NCI-H2107 treated with DMSO at 0.1 percent for 48 hours (cell line): ENCODE measurements around the gene FABP2.
"Not testable (repeated sequence)": the region's sequence is repeated elsewhere in the genome, so short reads cannot be mapped to it uniquely, and the experiment has no call there.

ENCODE experiments used
- DNase-seq: peaks from one replicate; lab custom pipeline; 2025; ENCODE audit not compliant: unreplicated experiment; lab: John Stamatoyannopoulos, UW

Gene FABP2

GRCh38 chr4:119321921-119322687 lies at the start of gene FABP2:
FABP2 (minus strand) TSS chr4:119322138; CDS start chr4:119322102, 36 bp downstream.
- no peak for DNase-seq

- DNase-seq: not testable (repeated sequence)
Observed at GRCh38 chr4:119370951-119371683, 49.2 kb upstream of the FABP2 start.

DNA sequence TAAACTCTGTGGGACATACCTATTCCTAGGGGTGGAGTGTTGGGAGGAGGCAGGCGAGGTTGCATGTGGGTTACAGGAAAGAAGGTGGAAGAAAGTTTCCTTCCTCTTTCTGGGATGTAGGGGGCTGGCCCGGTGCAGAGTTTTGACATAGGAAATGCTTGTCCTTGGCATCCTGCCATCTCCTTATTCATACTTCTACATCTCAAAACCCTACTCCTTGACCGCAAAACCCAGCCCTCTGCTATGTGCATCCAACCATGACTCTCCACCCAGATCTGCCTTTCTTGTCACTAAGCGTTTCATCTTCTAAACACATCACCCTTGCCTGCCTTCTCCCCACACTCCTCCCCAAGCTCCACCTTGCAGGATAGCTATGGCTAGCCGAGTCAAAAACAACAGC lies 48.5 kb upstream of the FABP2 start:
- DNase-seq: peak; percentile 1

DNA sequence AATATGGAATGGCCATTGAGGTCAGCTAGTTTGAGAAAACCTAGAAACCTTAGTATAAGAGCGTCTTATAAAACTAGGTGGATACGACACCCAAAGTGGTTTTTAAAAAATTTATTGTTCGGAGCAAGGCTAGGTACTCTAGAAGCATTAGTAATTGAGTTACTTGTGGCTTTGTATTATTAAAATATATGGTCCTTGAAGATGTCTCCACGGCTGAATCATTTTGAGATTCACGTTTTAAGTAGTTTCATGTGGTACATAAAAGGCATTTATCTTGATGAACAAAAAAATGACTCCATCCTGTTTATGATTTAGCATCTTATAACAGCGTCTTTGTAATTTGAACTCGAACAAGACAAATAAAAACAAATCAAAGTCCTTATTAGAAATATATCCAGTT lies 44.9 kb upstream of the FABP2 start:
- not testable (repeated sequence) for DNase-seq

DNA sequence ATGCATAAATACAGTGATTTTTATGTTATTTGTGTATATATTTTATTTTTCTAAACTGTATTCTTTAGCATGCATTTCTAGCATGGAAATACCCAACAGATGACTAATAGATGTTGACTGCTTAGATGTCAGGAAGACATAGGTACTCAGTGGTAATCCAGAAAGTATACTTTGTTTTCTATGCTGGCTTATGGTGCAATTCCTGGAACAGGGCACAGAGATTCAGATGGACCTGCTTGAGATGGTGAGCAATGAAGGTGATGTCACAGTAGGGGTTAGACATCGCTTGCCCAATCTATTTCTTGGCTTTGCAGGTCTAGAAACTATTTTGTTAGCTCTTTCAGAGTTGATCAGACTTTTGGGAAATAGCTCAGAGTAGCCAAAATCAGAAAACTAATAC lies 42.3 kb upstream of the FABP2 start:
- DNase-seq: not testable (repeated sequence)

GRCh38 chr4:119363372-119363771 lies 41.4 kb upstream of the FABP2 start:
- DNase-seq: not testable (repeated sequence)

GRCh38 chr4:119362413-119362812 lies 40.5 kb upstream of the FABP2 start:
- DNase-seq: not testable (repeated sequence)

DNA sequence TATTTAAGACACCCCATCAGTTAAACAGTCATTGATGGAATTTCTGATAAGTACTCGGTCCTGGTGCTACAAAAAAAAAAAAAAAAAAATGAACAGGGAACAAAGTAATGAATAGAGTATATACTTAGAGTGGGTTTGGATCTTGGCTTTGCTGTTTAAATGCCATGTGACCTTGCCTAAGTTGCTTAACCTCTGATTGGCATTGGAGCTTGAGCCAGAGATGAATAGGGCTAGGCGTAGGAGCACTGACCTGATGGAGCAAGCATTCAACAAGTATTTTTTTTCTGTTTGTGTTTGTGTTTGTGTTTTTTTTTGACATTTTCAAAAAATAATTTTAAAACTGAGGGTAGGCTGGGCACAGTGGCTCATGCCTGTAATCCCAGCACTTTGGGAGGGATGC lies 37.9 kb upstream of the FABP2 start:
- DNase-seq: not testable (repeated sequence)

DNA sequence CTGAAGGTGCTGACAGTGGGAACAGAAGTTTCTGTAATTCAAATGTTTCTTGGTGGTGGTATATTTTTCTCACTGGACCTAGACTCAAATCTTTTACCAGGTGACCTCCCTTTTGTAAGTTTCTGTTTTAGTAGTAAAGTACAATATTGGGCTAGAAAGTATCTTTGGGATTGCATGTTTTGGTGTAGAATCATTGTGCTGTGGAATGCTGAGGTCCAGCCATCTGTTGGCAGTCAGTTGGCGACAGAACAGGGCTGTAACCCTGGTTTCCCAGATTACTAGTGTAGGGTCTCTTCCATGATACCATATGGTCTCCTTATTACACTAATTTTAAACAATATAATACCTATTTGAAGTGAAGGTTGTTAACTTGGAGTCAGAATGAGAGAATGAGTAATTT lies 34.9 kb upstream of the FABP2 start:
- DNase-seq: not testable (repeated sequence)

GRCh38 chr4:119356041-119356440 lies 34.1 kb upstream of the FABP2 start:
- not testable (repeated sequence) for DNase-seq

GRCh38 chr4:119353364-119353763 lies 31.4 kb upstream of the FABP2 start:
- peak; percentile 0 for DNase-seq

DNA sequence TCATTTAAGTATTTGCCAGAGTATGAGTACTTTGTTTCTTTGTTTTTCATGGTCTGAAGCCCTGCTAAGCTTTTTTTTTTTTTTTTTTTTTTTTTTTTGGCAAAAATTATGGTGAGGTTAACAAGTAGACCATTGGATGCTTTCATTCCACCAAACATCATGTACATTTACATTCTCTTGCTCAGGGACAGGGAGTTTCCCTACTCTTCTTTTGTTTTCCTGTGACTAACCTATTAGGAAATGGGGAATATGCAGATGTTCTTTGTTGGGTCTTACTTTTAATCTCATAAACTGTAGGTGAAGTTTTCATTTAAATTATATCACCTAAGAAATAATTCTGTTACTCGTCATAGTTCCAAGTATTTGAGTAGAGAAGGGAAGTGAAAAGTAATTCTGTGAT lies 26.2 kb upstream of the FABP2 start:
- DNase-seq: not testable (repeated sequence)

GRCh38 chr4:119343293-119343692 lies 21.4 kb upstream of the FABP2 start:
- not testable (repeated sequence) for DNase-seq

DNA sequence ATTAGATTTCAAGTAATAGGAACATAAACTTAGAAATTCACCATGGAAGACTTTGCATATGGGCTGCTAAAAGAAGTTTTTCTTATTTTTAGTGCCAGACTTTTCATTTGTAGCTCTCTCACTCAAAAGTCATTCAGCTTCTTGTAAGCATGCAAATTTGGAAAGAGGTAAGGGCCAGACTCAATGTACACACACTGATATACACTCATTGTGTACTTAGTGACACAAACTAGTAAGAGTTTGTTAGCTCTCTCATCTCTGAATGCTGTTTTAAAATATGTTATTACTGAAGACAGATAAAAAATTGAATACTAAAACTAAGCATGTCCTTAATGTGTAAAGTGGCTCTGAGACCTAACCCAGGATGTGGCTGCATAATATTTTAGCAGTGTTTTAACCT lies 18.0 kb upstream of the FABP2 start:
- not testable (repeated sequence) for DNase-seq

- no peak for DNase-seq
Observed at GRCh38 chr4:119337010-119337409, 15.1 kb upstream of the FABP2 start.

- not testable (repeated sequence) for DNase-seq
Observed at GRCh38 chr4:119336332-119336979, 14.5 kb upstream of the FABP2 start.

DNA sequence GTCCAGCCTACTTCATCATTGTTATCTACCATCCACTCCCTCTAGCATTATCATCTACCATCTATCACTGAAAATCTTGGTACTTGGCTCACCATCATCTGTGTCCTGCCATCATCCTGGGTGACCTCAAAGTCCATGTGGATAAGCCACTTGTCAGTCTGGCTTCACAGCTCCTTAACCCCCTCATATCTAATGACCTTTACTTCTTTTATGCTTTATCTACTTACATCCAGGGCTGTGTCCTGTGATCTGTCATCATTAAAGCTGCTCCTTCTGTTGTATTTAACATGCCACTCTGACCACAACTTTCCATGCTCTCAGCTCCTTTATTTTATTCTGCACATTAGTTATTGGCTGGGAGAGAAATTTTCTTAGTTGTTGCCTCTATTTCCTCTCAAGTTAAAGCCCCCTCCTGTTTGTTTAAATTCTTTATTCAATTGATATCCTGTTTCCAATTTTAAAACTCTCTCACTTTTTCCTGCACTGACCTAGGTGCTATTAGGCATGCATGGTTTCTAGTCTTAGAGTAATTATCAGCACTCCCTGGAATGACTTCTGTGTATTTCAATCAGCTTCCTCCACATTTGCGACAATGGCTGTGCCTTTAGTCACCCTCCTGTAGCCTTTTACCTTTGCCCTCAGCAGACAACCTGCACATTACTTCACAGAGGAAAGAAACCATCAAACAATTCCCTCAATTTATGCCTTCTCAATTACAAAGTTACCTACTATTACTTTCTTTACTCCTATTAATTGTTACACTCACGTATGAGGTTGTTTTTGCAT lies 8.1 kb upstream of the FABP2 start:
- DNase-seq: no peak

DNA sequence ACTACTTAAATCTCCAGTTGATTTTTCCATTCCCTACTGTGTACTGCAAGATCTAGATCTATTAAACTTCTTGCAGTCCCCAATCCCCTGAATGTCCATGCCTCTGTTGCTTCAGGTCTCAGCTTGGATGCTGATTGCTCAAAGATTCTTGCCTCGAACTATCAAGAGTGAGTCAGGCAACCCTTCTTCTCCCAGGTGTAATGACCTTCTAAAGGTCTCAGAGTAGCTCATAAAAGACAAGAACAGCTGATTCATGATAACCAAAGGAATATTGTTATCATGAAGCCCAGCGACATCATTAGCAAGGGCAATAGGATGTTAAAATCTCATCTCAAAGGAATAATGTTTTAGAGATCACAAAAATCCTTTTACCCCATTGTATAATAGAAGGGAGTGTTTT lies 6.8 kb upstream of the FABP2 start:
- no peak for DNase-seq

- no peak for DNase-seq
Observed at GRCh38 chr4:119317990-119318389, 3.9 kb downstream of the FABP2 start.

GRCh38 chr4:119315036-119315435 lies 6.9 kb downstream of the FABP2 start:
- DNase-seq: no peak

GRCh38 chr4:119314356-119314755 lies 7.6 kb downstream of the FABP2 start:
- peak; percentile 11 for DNase-seq
